WTC11 (cell line): ENCODE measurements around the gene TMEM30B. TPM values are rescaled to one million over a fixed set of nuclear protein-coding genes. Genes with fewer than 3 reads are reported as not detected.

Source experiments
- ATAC-seq: fragments of 200-7000 bp; cut with Tn5 transposase; 2 replicates; pipeline ENCODE4 v1.10.0; 2021; ENCODE audit warnings: mild to moderate bottlenecking, moderate library complexity
- CTCF ChIA-PET: fragments of 300-600 bp; sonication (Branson Sonifier 250); formaldehyde crosslinking; loops from one replicate; lab custom pipeline; 2021; ENCODE audit warnings: antibody characterized with exemption; lab: Charles Lee
- POLR2A ChIA-PET: fragments of 350-600 bp; sonication (Branson Sonifier 250); formaldehyde crosslinking; loops from one replicate; lab custom pipeline; 2021; ENCODE audit warnings: antibody characterized with exemption; lab: Charles Lee
- DNase-seq: peaks from one replicate; pipeline ENCODE4 v3.0.0; 2021; ENCODE audit warnings: low spot score
- H3K27ac Mint-ChIP-seq: 2 replicates; pipeline ENCODE4 v1.8.0; 2021; ENCODE audit warnings: mixed read lengths
- H3K27me3 Mint-ChIP-seq: 2 replicates; pipeline ENCODE4 v1.8.0; 2021; ENCODE audit warnings: low read depth, mild to moderate bottlenecking, moderate library complexity, mixed read lengths
- H3K36me3 Mint-ChIP-seq: 2 replicates; pipeline ENCODE4 v1.8.0; 2021; ENCODE audit warnings: mixed read lengths
- H3K4me1 Mint-ChIP-seq: 2 replicates; pipeline ENCODE4 v1.8.0; 2022; ENCODE audit warnings: mixed read lengths
- H3K4me3 Mint-ChIP-seq: 2 replicates; pipeline ENCODE4 v1.8.0; 2021; ENCODE audit warnings: mild to moderate bottlenecking, moderate library complexity, mixed read lengths
- H3K9me3 Mint-ChIP-seq: 2 replicates; pipeline ENCODE4 v1.8.0; 2021; ENCODE audit warnings: mixed read lengths
- CBFB ChIP-seq: sonication (generic); formaldehyde crosslinking; IDR thresholded peaks from 2 replicates; pipeline ENCODE4 v1.8.1; 2022; ENCODE audit warnings: mild to moderate bottlenecking, low read depth, missing genetic modification reagents
- CREM ChIP-seq: sonication (generic); formaldehyde crosslinking; IDR thresholded peaks from 2 replicates; pipeline ENCODE4 v1.8.1; 2022; ENCODE audit warnings: mild to moderate bottlenecking, missing genetic modification reagents, moderate library complexity
- ELF4 ChIP-seq: sonication (generic); formaldehyde crosslinking; IDR thresholded peaks from 2 replicates; pipeline ENCODE4 v1.8.1; 2022; ENCODE audit warnings: low read depth, mild to moderate bottlenecking, moderate library complexity, missing genetic modification reagents
- FOXK1 ChIP-seq: sonication (generic); formaldehyde crosslinking; IDR thresholded peaks from 2 replicates; pipeline ENCODE4 v1.8.0; 2022; ENCODE audit warnings: mild to moderate bottlenecking, moderate library complexity, missing genetic modification reagents
- GRHL2 ChIP-seq: fragments of 250-450 bp; sonication (Bioruptor Pico); IDR thresholded peaks from 2 replicates; pipeline ENCODE4 v1.8.0; 2022; ENCODE audit warnings: mild to moderate bottlenecking, moderate library complexity; ENCODE audit not compliant: insufficient replicate concordance, severe bottlenecking
- KAT7 ChIP-seq: sonication (generic); formaldehyde crosslinking; IDR thresholded peaks from 2 replicates; pipeline ENCODE4 v1.8.1; 2023; ENCODE audit warnings: missing genetic modification reagents, mild to moderate bottlenecking, borderline replicate concordance
- MXD4 ChIP-seq: fragments of 250-450 bp; sonication (Bioruptor Pico); IDR thresholded peaks from 2 replicates; pipeline ENCODE4 v1.8.0; 2021; ENCODE audit warnings: mild to moderate bottlenecking, moderate library complexity, borderline replicate concordance
- NFATC4 ChIP-seq: fragments of 250-450 bp; sonication (Bioruptor Pico); IDR thresholded peaks from 2 replicates; pipeline ENCODE4 v1.9.0; 2021; ENCODE audit warnings: mild to moderate bottlenecking
- SOX15 ChIP-seq: fragments of 250-450 bp; sonication (Bioruptor Pico); IDR thresholded peaks from 2 replicates; pipeline ENCODE4 v1.9.0; 2021; ENCODE audit warnings: mild to moderate bottlenecking
- ZNF121 ChIP-seq: sonication (generic); formaldehyde crosslinking; IDR thresholded peaks from 2 replicates; pipeline ENCODE4 v1.8.0; 2023; ENCODE audit warnings: missing genetic modification reagents
- ZNF219 ChIP-seq: sonication (generic); formaldehyde crosslinking; IDR thresholded peaks from 2 replicates; pipeline ENCODE4 v1.8.0; 2023; ENCODE audit warnings: missing genetic modification reagents, mild to moderate bottlenecking, borderline replicate concordance
- ZNF317 ChIP-seq: sonication (generic); formaldehyde crosslinking; IDR thresholded peaks from 2 replicates; pipeline ENCODE4 v1.8.1; 2023; ENCODE audit warnings: low read depth, mild to moderate bottlenecking, moderate library complexity, missing genetic modification reagents, borderline replicate concordance
- ZNF423 ChIP-seq: fragments of 250-450 bp; sonication (Bioruptor Pico); IDR thresholded peaks from 2 replicates; pipeline ENCODE4 v2.1.2; 2022; ENCODE audit warnings: mild to moderate bottlenecking, moderate library complexity
- ZSCAN18 ChIP-seq: fragments of 250-450 bp; sonication (Bioruptor Pico); IDR thresholded peaks from 2 replicates; pipeline ENCODE4 v2.1.2; 2022; ENCODE audit warnings: mild to moderate bottlenecking, moderate library complexity
- total RNA-seq: library from RNA; stranded (reverse); gene quantifications from 3 replicates; pipeline ENCODE4 v1.2.3, GENCODE V29; 2021
- TF ChIP-seq, protein P1 (sequence below): fragments of 250-450 bp; sonication (Bioruptor Pico); IDR thresholded peaks from 2 replicates; pipeline ENCODE4 v1.9.0; 2021; ENCODE audit warnings: mild to moderate bottlenecking, borderline replicate concordance
- TF ChIP-seq, protein P2 (sequence below): fragments of 250-450 bp; sonication (Bioruptor Pico); IDR thresholded peaks from 2 replicates; pipeline ENCODE4 v1.9.0; 2021; ENCODE audit warnings: mild to moderate bottlenecking
- TF ChIP-seq, protein P3 (sequence below): sonication (generic); formaldehyde crosslinking; IDR thresholded peaks from 2 replicates; pipeline ENCODE4 v1.8.1; 2022; ENCODE audit warnings: missing genetic modification reagents, borderline replicate concordance
- TF ChIP-seq, protein P4 (sequence below): sonication (generic); formaldehyde crosslinking; IDR thresholded peaks from 2 replicates; pipeline ENCODE4 v1.8.1; 2023; ENCODE audit warnings: mild to moderate bottlenecking, missing genetic modification reagents
- TF ChIP-seq, protein P5 (sequence below): sonication (generic); formaldehyde crosslinking; IDR thresholded peaks from 2 replicates; pipeline ENCODE4 v1.8.1; 2023; ENCODE audit warnings: mild to moderate bottlenecking, missing genetic modification reagents
- TF ChIP-seq, protein P6 (sequence below): sonication (generic); formaldehyde crosslinking; conservative IDR thresholded peaks from 2 replicates; pipeline ENCODE4 v1.8.1; 2022; ENCODE audit warnings: mild to moderate bottlenecking, missing genetic modification reagents

Gene TMEM30B
- total RNA-seq, 1 experiment from 2014 or later = 17.8 TPM

DNA sequence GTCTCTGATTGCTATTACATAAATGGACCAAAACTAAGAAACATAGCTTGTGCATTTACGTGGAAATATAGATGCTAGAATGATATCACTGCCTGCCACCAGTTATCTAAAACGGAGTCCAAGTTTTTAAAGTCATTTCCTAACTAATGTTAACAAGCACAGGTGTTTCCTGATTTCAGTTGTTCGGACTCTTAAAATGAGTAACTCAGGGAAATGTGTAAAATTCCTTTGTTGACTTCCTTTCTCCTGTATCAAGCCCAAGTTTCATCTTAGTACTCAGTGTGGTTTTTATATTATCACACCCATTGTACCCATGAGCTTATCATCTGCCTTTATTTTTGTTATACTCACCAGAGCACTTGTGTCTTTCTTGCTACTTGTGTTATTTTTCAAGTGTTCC, 27.1 kb upstream of the TMEM30B start:
- ATAC-seq (no peak), DNase-seq (no peak)
- ChIA-PET CTCF (no interaction called here), POLR2A (no interaction called here)
- TF ChIP-seq, protein P1, sequence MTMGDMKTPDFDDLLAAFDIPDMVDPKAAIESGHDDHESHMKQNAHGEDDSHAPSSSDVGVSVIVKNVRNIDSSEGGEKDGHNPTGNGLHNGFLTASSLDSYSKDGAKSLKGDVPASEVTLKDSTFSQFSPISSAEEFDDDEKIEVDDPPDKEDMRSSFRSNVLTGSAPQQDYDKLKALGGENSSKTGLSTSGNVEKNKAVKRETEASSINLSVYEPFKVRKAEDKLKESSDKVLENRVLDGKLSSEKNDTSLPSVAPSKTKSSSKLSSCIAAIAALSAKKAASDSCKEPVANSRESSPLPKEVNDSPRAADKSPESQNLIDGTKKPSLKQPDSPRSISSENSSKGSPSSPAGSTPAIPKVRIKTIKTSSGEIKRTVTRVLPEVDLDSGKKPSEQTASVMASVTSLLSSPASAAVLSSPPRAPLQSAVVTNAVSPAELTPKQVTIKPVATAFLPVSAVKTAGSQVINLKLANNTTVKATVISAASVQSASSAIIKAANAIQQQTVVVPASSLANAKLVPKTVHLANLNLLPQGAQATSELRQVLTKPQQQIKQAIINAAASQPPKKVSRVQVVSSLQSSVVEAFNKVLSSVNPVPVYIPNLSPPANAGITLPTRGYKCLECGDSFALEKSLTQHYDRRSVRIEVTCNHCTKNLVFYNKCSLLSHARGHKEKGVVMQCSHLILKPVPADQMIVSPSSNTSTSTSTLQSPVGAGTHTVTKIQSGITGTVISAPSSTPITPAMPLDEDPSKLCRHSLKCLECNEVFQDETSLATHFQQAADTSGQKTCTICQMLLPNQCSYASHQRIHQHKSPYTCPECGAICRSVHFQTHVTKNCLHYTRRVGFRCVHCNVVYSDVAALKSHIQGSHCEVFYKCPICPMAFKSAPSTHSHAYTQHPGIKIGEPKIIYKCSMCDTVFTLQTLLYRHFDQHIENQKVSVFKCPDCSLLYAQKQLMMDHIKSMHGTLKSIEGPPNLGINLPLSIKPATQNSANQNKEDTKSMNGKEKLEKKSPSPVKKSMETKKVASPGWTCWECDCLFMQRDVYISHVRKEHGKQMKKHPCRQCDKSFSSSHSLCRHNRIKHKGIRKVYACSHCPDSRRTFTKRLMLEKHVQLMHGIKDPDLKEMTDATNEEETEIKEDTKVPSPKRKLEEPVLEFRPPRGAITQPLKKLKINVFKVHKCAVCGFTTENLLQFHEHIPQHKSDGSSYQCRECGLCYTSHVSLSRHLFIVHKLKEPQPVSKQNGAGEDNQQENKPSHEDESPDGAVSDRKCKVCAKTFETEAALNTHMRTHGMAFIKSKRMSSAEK = no peak
- TF ChIP-seq ZNF121 (no peak), GRHL2 (CRISPR knock-in tag) (no peak), NFATC4 (CRISPR knock-in tag) (no peak), ZSCAN18 (no peak), ZNF317 (CRISPR knock-in tag) (no peak), ZNF219 (CRISPR knock-in tag) (no peak), ZNF423 (CRISPR knock-in tag) (no peak), MXD4 (CRISPR knock-in tag) (no peak), CREM (CRISPR knock-in tag) (no peak), SOX15 (CRISPR knock-in tag) (no peak), FOXK1 (CRISPR knock-in tag) (no peak), CBFB (CRISPR knock-in tag) (no peak), ELF4 (CRISPR knock-in tag) (no peak), KAT7 (CRISPR knock-in tag) (no peak)
- TF ChIP-seq, protein P2, sequence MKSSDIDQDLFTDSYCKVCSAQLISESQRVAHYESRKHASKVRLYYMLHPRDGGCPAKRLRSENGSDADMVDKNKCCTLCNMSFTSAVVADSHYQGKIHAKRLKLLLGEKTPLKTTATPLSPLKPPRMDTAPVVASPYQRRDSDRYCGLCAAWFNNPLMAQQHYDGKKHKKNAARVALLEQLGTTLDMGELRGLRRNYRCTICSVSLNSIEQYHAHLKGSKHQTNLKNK (CRISPR knock-in tag) = no peak
- TF ChIP-seq, protein P3, sequence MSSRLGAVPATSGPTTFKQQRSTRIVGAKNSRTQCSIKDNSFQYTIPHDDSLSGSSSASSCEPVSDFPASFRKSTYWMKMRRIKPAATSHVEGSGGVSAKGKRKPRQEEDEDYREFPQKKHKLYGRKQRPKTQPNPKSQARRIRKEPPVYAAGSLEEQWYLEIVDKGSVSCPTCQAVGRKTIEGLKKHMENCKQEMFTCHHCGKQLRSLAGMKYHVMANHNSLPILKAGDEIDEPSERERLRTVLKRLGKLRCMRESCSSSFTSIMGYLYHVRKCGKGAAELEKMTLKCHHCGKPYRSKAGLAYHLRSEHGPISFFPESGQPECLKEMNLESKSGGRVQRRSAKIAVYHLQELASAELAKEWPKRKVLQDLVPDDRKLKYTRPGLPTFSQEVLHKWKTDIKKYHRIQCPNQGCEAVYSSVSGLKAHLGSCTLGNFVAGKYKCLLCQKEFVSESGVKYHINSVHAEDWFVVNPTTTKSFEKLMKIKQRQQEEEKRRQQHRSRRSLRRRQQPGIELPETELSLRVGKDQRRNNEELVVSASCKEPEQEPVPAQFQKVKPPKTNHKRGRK = no peak
- TF ChIP-seq, protein P4, sequence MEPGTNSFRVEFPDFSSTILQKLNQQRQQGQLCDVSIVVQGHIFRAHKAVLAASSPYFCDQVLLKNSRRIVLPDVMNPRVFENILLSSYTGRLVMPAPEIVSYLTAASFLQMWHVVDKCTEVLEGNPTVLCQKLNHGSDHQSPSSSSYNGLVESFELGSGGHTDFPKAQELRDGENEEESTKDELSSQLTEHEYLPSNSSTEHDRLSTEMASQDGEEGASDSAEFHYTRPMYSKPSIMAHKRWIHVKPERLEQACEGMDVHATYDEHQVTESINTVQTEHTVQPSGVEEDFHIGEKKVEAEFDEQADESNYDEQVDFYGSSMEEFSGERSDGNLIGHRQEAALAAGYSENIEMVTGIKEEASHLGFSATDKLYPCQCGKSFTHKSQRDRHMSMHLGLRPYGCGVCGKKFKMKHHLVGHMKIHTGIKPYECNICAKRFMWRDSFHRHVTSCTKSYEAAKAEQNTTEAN (CRISPR knock-in tag) = no peak
- TF ChIP-seq, protein P5, sequence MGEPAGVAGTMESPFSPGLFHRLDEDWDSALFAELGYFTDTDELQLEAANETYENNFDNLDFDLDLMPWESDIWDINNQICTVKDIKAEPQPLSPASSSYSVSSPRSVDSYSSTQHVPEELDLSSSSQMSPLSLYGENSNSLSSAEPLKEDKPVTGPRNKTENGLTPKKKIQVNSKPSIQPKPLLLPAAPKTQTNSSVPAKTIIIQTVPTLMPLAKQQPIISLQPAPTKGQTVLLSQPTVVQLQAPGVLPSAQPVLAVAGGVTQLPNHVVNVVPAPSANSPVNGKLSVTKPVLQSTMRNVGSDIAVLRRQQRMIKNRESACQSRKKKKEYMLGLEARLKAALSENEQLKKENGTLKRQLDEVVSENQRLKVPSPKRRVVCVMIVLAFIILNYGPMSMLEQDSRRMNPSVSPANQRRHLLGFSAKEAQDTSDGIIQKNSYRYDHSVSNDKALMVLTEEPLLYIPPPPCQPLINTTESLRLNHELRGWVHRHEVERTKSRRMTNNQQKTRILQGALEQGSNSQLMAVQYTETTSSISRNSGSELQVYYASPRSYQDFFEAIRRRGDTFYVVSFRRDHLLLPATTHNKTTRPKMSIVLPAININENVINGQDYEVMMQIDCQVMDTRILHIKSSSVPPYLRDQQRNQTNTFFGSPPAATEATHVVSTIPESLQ (CRISPR knock-in tag) = no peak
- TF ChIP-seq, protein P6, sequence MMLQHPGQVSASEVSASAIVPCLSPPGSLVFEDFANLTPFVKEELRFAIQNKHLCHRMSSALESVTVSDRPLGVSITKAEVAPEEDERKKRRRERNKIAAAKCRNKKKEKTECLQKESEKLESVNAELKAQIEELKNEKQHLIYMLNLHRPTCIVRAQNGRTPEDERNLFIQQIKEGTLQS (CRISPR knock-in tag) = no peak
- peaks cover 26% of the 10 kb centered on the region for H3K36me3 Mint-ChIP-seq
- no peak overlapping the region for H3K4me3 Mint-ChIP-seq
- no peaks in the 10 kb centered on the region for H3K27me3 Mint-ChIP-seq
- H3K9me3 Mint-ChIP-seq = peaks cover 54% of the 10 kb centered on the region
- H3K4me1 Mint-ChIP-seq = no peaks in the 10 kb centered on the region
- no peak overlapping the region for H3K27ac Mint-ChIP-seq
